H1 (cell line): ENCODE measurements around the gene SARNP. TPM values are rescaled to one million over a fixed set of nuclear protein-coding genes. Genes with fewer than 3 reads are reported as not detected.

Experiments
- FOSL1 ChIP-seq: IDR thresholded peaks from 2 replicates; pipeline ENCODE4 v1.6.1; 2011; ENCODE audit warnings: mild to moderate bottlenecking, low read depth, low read length, moderate library complexity; ENCODE audit not compliant: insufficient read depth
- MAFK ChIP-seq: IDR thresholded peaks from 2 replicates; pipeline ENCODE4 v1.6.1; 2012; ENCODE audit warnings: low read depth, mild to moderate bottlenecking, improper control_type of control experiment, low read length
- RNF2 ChIP-seq: fragments of 200-900, 300-1000 bp; sonication (generic); IDR thresholded peaks from 2 replicates; pipeline ENCODE4 v1.7.1; 2016; ENCODE audit warnings: borderline replicate concordance, low read depth, mild to moderate bottlenecking, antibody characterized with exemption, low read length; ENCODE audit not compliant: poor library complexity, severe bottlenecking; ENCODE audit errors: missing control alignments
- SAP30 ChIP-seq: fragments of 300-600 bp; sonication (generic); IDR thresholded peaks from 2 replicates; pipeline ENCODE4 v1.7.1; 2012; ENCODE audit warnings: low read length, moderate library complexity, mild to moderate bottlenecking, inconsistent platforms; ENCODE audit not compliant: insufficient read depth, insufficient replicate concordance
- polyA plus RNA-seq, 7 experiments: library from polyadenylated mRNA; depleted of rRNA in 3 of 7; stranded (reverse) in 5 of 7; unstranded in 2 of 7; fragments of >200 nt in 5 of 7; fragments of 200-250 nt in 2 of 7; gene quantifications; 1 replicate in 5 of 7; 2 replicates in 1 of 7; 4 replicates in 1 of 7; pipeline versions ENCODE4 v1.2.1 to v1.2.3, GENCODE V29; 2011 to 2013; ENCODE audit warnings: missing spikeins in 2 of 7, mixed read lengths in 2 of 7
- total RNA-seq: library from RNA; stranded (reverse); fragmentation: NEBNext Ultra II Directional; extraction: Animal tissue kit (Norgen Biotek cat#: 25700); gene quantifications from 2 replicates; pipeline ENCODE4 v1.2.1, GENCODE V29; 2021

SARNP gene
- total and polyA plus RNA-seq, 2 of the 8 experiments (the other 6 are each of a cell fraction or from before 2014, with no cell fraction given), result 114 to 226 TPM

GRCh38 chr12:55728186-55728938 lies 89.2 kb downstream of the SARNP start (continued):
- TF ChIP-seq RNF2 (no peak), MAFK (no peak), FOSL1 (no peak), SAP30 (no peak)
